Measurements from ENCODE around the gene MYL6. TPM values are rescaled to one million over a fixed set of nuclear protein-coding genes. Genes with fewer than 3 reads are reported as not detected.
A peak's percentile ranks its signal among the peaks of the same experiment; 100 is the strongest.

MYL6 gene
- total and polyA plus RNA-seq, 2 donors from 2014 or later = 1,630 to 4,190 TPM

DNA sequence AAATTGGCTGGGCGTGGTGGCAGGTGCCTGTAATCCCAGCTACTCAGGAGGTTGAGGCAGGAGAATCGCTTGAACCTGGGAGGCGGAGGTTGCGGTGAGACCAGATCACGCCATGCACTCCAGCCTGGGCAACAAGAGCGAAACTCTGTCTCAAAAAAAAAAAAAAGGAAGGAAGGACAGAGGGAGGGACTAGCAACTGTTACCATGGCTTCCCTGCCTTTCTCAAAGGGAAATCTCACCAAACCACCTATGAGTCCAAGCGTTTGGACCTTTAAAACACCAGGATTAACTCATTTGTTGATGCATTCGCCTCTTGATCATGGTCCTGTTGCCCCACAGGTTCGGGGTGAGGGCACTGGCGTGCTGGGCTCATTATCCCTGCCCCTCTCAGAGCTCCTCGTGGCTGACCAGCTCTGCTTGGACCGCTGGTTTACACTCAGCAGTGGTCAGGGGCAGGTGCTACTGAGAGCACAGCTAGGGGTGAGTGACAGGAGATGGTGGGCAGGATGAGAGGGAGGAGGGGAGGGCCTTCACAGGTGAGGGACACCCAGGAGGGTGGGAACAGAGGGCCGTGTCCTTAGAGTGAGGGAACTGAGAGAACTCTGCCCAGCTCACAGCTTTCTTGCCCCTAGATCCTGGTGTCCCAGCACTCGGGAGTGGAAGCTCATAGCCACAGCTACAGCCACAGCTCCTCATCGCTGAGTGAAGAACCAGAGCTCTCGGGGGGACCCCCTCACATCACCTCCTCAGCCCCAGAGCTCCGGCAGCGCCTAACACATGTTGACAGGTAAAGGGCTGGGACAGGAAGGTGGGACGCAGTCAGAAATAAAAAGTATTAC lies 16.0 kb upstream of the MYL6 start:
- intact Hi-C loops (cut with DNase I) = no loop called here
- Histone ChIP-seq H3K27ac (ENCODE audit: low read depth in 2 of 2, low read length in 2 of 2) (no peak overlapping the region), H3K9me3 (ENCODE audit: control insufficient read depth in 2 of 3, insufficient read depth in 1 of 3, low read length in 3 of 3) (no peaks in the 10 kb centered on the region), H3K4me3 (ENCODE audit: low read length in 3 of 3) (no peak overlapping the region), H3K9ac (ENCODE audit: low read length in 3 of 3) (no peak overlapping the region), H3K27me3 (ENCODE audit: control insufficient read depth, insufficient read depth, low read length) (no peaks in the 10 kb centered on the region), H3K36me3 (ENCODE audit: control insufficient read depth in 2 of 3, insufficient read depth in 3 of 3, low read length in 3 of 3) (peaks cover 4 to 31% (median 30%) of the 10 kb centered on the region in 3 donors), H3K4me1 (ENCODE audit: control insufficient read depth in 2 of 3, insufficient read depth in 2 of 3, low read depth in 1 of 3, low read length in 3 of 3) (peaks cover 0 to 7% (median 2%) of the 10 kb centered on the region in 3 donors)
- DNase-seq (peak in 1 of 5 donors; percentile 44), FAIRE-seq (no peak)
- TF ChIP-seq, protein P1, sequence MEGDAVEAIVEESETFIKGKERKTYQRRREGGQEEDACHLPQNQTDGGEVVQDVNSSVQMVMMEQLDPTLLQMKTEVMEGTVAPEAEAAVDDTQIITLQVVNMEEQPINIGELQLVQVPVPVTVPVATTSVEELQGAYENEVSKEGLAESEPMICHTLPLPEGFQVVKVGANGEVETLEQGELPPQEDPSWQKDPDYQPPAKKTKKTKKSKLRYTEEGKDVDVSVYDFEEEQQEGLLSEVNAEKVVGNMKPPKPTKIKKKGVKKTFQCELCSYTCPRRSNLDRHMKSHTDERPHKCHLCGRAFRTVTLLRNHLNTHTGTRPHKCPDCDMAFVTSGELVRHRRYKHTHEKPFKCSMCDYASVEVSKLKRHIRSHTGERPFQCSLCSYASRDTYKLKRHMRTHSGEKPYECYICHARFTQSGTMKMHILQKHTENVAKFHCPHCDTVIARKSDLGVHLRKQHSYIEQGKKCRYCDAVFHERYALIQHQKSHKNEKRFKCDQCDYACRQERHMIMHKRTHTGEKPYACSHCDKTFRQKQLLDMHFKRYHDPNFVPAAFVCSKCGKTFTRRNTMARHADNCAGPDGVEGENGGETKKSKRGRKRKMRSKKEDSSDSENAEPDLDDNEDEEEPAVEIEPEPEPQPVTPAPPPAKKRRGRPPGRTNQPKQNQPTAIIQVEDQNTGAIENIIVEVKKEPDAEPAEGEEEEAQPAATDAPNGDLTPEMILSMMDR (IDR thresholded peaks at IDR 0.05; ENCODE audit: borderline replicate concordance, extremely low read depth, insufficient read depth) = no peak

GRCh38 chr12:56143217-56143616 lies 14.9 kb upstream of the MYL6 start:
- no peak for FAIRE-seq
- peaks cover 2 to 26% (median 21%) of the 10 kb centered on the region in 3 donors for H3K36me3 ChIP-seq (ENCODE audit: control insufficient read depth in 2 of 3, insufficient read depth in 3 of 3, low read length in 3 of 3)

GRCh38 chr12:56143870-56144269 lies 14.3 kb upstream of the MYL6 start:
- H3K27me3 ChIP-seq (ENCODE audit: control insufficient read depth, insufficient read depth, low read length) = no peaks in the 10 kb centered on the region
- DNase-seq = peak in 1 of 5 donors; percentile 59
- peak overlapping the region in 1 of 2 donors; percentile 57 for H3K27ac ChIP-seq (ENCODE audit: low read depth in 2 of 2, low read length in 2 of 2)
- TF ChIP-seq, protein P1 (IDR thresholded peaks at IDR 0.05; ENCODE audit: borderline replicate concordance, extremely low read depth, insufficient read depth) = no peak
- H3K4me1 ChIP-seq (ENCODE audit: control insufficient read depth in 2 of 3, insufficient read depth in 2 of 3, low read depth in 1 of 3, low read length in 3 of 3) = peaks cover 0 to 7% (median 2%) of the 10 kb centered on the region in 3 donors
- intact Hi-C loops (cut with DNase I) = no loop called here
- H3K36me3 ChIP-seq (ENCODE audit: control insufficient read depth in 2 of 3, insufficient read depth in 3 of 3, low read length in 3 of 3) = peaks cover 2 to 23% (median 21%) of the 10 kb centered on the region in 3 donors
- H3K9ac ChIP-seq (ENCODE audit: low read length in 3 of 3) = no peak overlapping the region
- H3K9me3 ChIP-seq (ENCODE audit: control insufficient read depth in 2 of 3, insufficient read depth in 1 of 3, low read length in 3 of 3) = no peaks in the 10 kb centered on the region
- no peak for FAIRE-seq
- H3K4me3 ChIP-seq (ENCODE audit: low read length in 3 of 3) = no peak overlapping the region

More at GRCh38 chr12:56143217-56143616, 14.9 kb upstream of the MYL6 start:
- Histone ChIP-seq H3K9me3 (ENCODE audit: control insufficient read depth in 2 of 3, insufficient read depth in 1 of 3, low read length in 3 of 3) (no peaks in the 10 kb centered on the region), H3K4me1 (ENCODE audit: control insufficient read depth in 2 of 3, insufficient read depth in 2 of 3, low read depth in 1 of 3, low read length in 3 of 3) (peaks cover 0 to 7% (median 2%) of the 10 kb centered on the region in 3 donors), H3K9ac (ENCODE audit: low read length in 3 of 3) (no peak overlapping the region), H3K27ac (ENCODE audit: low read depth in 2 of 2, low read length in 2 of 2) (no peak overlapping the region), H3K27me3 (ENCODE audit: control insufficient read depth, insufficient read depth, low read length) (no peaks in the 10 kb centered on the region), H3K4me3 (ENCODE audit: low read length in 3 of 3) (no peak overlapping the region)
- intact Hi-C loops (cut with DNase I) = no loop called here
- TF ChIP-seq, protein P1 (IDR thresholded peaks at IDR 0.05; ENCODE audit: borderline replicate concordance, extremely low read depth, insufficient read depth) = no peak
- no peak for DNase-seq
